Thyroid gland (tissue), 4 donors: Measurements from ENCODE around the gene BLVRB. TPM values are rescaled to one million over a fixed set of nuclear protein-coding genes. Genes with fewer than 3 reads are reported as not detected.
"Not testable (repeated sequence)": the region's sequence is repeated elsewhere in the genome, so short reads cannot be mapped to it uniquely, and the experiment has no call there.

ENCODE experiments used
- DNase-seq, 2 donors: peaks; one replicate each; pipeline ENCODE4 v3.0.0-alpha.2; 2019
- H3K27ac ChIP-seq, 3 donors: fragments of 200-600 bp; sonication (generic); 1 replicate in 2 of 3; 2 replicates in 1 of 3; pipeline ENCODE4 v1.5.1; 2016 to 2019; ENCODE audit warnings: mild to moderate bottlenecking in 1 of 3, moderate library complexity in 1 of 3
- H3K27me3 ChIP-seq: fragments of 200-600 bp; sonication (generic); one replicate; pipeline ENCODE4 v1.5.1; 2019
- H3K36me3 ChIP-seq, 2 donors: fragments of 200-600 bp; sonication (generic); one replicate each; pipeline ENCODE4 v1.5.1; 2016 to 2019
- H3K4me1 ChIP-seq, 2 donors: fragments of 200-600 bp; sonication (generic); one replicate each; pipeline ENCODE4 v1.5.1; 2017 to 2019
- H3K4me3 ChIP-seq, 3 donors: fragments of 200-600 bp; sonication (generic); replicated peaks in 1 of 3; 1 replicate in 2 of 3; 2 replicates in 1 of 3; pipeline ENCODE4 v1.5.1; 2016; ENCODE audit warnings: mild to moderate bottlenecking in 1 of 3
- H3K9me3 ChIP-seq: fragments of 200-600 bp; sonication (generic); one replicate; pipeline ENCODE4 v1.5.1; 2017
- POLR2A ChIP-seq, 2 donors: fragments of 450-650 bp; IDR thresholded peaks; one replicate each; pipeline ENCODE4 v1.6.1; 2017; ENCODE audit warnings: antibody characterized with exemption in 2 of 2, mild to moderate bottlenecking in 2 of 2, moderate library complexity in 1 of 2
- WGBS, 2 donors: methylation state at CpG; one replicate each; pipeline ENCODE4 v1.1.5; 2017; 5-methylcytosine and 5-hydroxymethylcytosine counted together
- intact Hi-C: fragments of 100-400 bp; cut with DNase I; formaldehyde crosslinking; loops from one replicate; pipeline ENCODE4 v1.15.1; 2023
- total RNA-seq, 4 donors: library from RNA; depleted of rRNA; stranded (reverse); fragments of >200 nt; gene quantifications; one replicate each; pipeline ENCODE4 v1.2.3, GENCODE V29; 2016
- TF ChIP-seq, protein P1 (sequence below), 6 experiments: fragments of 200-600 bp in 3 of 6; fragments of 450-650 bp in 3 of 6; sonication (generic) in 3 of 6; IDR thresholded peaks; one replicate each; pipeline ENCODE4 v1.5.1; 2016 to 2019; ENCODE audit warnings: antibody characterized with exemption in 6 of 6, mild to moderate bottlenecking in 2 of 6, inconsistent platforms in 1 of 6, moderate library complexity in 1 of 6

The BLVRB gene
- total RNA-seq, 4 donors from 2014 or later, result 111 to 238 (median 205) TPM

DNA sequence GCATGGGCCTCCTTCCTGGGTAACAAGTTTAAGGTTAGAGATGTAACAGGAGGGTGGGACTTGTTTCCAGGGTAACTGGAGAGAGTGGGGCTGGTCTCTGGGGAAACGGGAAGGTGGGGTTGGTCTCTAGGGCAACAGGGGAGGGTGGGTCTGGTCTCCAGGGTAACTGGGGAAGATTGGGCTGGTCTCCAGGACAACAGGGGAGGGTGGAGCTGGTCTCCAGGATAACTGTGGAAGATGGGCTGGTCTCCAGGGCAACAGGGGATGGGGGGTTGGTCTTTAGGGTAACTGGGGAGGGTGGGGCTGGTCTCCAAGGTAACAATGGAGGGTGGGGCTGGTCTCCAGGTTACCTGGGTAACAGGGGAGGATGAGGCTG lies 37.8 kb upstream of the BLVRB start:
- intact Hi-C loops, result no loop called here
- Histone ChIP-seq H3K4me1 (peaks cover 3 to 5% of the 10 kb centered on the region in 2 donors), H3K36me3 (no peaks in the 10 kb centered on the region), H3K9me3 (no peaks in the 10 kb centered on the region), H3K27me3 (no peaks in the 10 kb centered on the region), H3K27ac (no peak overlapping the region), H3K4me3 (no peak overlapping the region)
- WGBS, 2 donors, result 62 to 67% methylated on average over 1 of the region's 1 CpG
- DNase-seq, result no peak
- TF ChIP-seq, protein P1, sequence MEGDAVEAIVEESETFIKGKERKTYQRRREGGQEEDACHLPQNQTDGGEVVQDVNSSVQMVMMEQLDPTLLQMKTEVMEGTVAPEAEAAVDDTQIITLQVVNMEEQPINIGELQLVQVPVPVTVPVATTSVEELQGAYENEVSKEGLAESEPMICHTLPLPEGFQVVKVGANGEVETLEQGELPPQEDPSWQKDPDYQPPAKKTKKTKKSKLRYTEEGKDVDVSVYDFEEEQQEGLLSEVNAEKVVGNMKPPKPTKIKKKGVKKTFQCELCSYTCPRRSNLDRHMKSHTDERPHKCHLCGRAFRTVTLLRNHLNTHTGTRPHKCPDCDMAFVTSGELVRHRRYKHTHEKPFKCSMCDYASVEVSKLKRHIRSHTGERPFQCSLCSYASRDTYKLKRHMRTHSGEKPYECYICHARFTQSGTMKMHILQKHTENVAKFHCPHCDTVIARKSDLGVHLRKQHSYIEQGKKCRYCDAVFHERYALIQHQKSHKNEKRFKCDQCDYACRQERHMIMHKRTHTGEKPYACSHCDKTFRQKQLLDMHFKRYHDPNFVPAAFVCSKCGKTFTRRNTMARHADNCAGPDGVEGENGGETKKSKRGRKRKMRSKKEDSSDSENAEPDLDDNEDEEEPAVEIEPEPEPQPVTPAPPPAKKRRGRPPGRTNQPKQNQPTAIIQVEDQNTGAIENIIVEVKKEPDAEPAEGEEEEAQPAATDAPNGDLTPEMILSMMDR (IDR thresholded peaks at IDR 0.05), result no peak
- no peak for TF ChIP-seq POLR2A (IDR thresholded peaks at IDR 0.05)

DNA sequence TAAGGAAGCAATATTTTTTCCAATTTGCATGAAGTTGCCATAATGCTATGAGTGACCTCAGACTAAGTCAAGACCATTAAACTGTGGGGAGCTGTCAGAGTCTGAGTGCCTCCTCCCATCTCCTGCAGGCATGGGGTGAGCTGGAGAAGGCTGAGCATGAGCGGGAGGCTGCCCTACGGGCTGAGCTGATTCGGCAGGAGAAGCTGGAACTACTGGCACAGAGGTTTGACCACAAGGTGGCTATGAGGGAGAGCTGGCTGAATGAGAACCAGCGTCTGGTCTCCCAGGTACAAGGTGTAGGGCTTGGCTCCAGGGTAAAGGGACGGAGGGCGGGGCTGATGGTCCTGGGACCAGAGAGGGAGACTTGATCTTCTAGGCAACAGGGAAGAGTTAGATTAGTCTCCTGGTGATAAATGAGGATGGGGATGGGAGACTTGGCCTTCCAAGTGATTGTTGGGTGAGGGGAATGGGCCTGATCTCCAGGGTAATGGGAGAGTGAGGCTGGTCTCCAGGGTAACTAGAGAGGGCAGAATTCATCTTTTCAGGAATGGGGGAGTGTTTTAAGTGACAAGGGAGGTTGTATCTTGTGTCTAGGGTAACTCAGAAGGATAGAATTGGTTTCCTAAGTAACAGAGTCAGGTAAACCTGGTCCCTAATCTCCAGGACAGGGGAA lies 37.2 kb upstream of the BLVRB start:
- Histone ChIP-seq H3K4me3 (no peak overlapping the region), H3K4me1 (peaks cover 3 to 5% of the 10 kb centered on the region in 2 donors), H3K27me3 (no peaks in the 10 kb centered on the region), H3K9me3 (no peaks in the 10 kb centered on the region), H3K27ac (no peak overlapping the region), H3K36me3 (no peaks in the 10 kb centered on the region)
- 56 to 59% methylated on average over 6 of the region's 6 CpGs for WGBS, 2 donors
- TF ChIP-seq POLR2A (IDR thresholded peaks at IDR 0.05), result no peak
- TF ChIP-seq, protein P1 (IDR thresholded peaks at IDR 0.05), result peak in 2 of 6 experiments; percentile 15 to 19
- intact Hi-C loops, result no loop called here
- DNase-seq, result peak in 1 of 2 donors; percentile 15

DNA sequence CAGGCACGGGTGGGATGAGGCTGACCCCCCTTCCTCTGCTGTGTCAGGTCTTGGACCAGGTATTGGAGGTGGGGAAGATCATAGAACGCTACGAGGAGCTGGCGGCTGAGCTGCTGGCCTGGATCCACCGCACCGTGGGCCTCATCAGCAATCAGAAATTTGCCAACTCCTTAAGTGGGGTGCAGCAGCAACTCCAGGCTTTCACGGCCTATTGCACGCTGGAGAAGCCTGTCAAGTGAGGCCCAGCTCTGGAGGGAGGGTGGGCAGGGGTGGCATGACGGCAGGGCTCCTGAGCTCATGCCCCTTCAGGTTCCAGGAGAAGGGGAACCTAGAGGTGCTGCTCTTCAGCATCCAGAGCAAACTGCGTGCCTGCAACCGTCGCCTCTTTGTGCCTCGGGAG lies 36.5 kb upstream of the BLVRB start:
- WGBS, 2 donors, result 24 to 27% methylated on average over 4 to 12 of the region's 13 CpGs
- H3K4me1 ChIP-seq, result peaks cover 3 to 5% of the 10 kb centered on the region in 2 donors
- no peak overlapping the region for H3K27ac ChIP-seq
- H3K36me3 ChIP-seq, result no peaks in the 10 kb centered on the region
- no peaks in the 10 kb centered on the region for H3K27me3 ChIP-seq
- no peaks in the 10 kb centered on the region for H3K9me3 ChIP-seq
- no peak overlapping the region for H3K4me3 ChIP-seq
- DNase-seq, result peak; percentile 88 to 91
- TF ChIP-seq, protein P1 (IDR thresholded peaks at IDR 0.05), result no peak
- no peak for TF ChIP-seq POLR2A (IDR thresholded peaks at IDR 0.05)
- intact Hi-C loops, result no loop called here

DNA sequence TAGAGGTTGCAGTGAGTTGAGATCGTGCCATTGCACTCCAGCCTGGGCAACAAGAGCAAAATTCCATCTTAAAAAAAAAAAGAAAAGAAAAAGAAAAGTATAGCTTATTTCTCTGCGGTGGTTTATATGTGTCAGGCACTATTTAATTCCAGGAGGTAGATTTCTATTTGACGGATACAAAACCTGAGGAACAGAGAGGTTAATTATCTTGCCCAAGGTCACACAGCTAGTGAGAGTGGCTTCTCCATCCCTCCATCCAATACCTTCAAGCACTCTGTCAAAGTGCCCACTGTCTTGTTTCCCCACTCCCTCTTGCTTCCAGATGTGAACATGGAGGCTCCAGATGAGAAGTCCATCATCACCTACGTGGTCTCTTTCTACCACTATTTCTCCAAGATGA lies 36.1 kb upstream of the BLVRB start:
- Histone ChIP-seq H3K27ac (no peak overlapping the region), H3K36me3 (no peaks in the 10 kb centered on the region), H3K27me3 (no peaks in the 10 kb centered on the region), H3K4me1 (peaks cover 3 to 5% of the 10 kb centered on the region in 2 donors), H3K4me3 (no peak overlapping the region), H3K9me3 (no peaks in the 10 kb centered on the region)
- TF ChIP-seq POLR2A (IDR thresholded peaks at IDR 0.05), result no peak
- TF ChIP-seq, protein P1 (IDR thresholded peaks at IDR 0.05), result no peak
- intact Hi-C loops, result no loop called here
- DNase-seq, result no peak
- WGBS, 2 donors, result 69 to 76% methylated on average over 4 of the region's 4 CpGs

DNA sequence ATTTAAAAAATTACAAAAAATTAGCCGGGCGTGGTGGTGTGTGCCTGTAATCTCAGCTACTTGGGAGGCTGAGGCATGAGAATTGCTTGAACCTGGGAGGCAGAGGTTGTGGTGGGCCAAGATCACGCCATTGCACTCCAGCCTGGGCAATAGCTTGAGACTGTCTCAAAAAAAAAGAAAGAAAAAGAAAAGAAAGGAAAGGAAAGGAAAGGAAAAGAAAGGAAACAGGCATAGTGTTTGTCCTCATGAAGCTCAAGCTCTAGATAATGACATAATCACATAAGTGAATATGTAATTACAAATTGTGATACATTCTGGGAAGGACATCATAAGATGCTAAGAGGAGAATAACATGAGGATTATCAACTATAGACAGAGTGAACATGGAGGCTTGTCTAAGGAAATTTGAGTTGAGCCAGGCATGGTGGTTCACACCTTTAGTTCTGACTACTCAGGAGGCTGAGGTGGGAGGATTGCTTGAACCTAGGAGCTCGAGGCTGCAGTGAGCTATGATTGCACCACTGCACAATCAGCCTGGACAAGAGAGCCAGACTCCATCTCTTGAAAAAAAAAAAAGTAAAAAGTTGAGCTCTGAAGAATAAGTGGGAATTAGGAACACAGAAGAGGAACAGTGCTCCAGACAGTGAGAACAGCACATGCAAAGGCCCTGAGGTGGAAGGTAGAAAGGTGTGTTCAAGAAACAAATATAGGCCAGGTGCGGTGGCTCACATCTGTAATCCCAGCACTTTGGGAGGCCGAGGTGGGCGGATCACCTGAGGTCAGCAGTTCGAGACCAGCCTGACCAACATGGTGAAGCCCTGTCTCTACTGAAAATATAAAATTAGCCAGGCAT lies 35.4 kb upstream of the BLVRB start:
- intact Hi-C loops, H3K4me1 ChIP-seq, H3K9me3 ChIP-seq, H3K36me3 ChIP-seq, DNase-seq, H3K27ac ChIP-seq, H3K4me3 ChIP-seq, H3K27me3 ChIP-seq: not testable (repeated sequence)
- WGBS, 2 donors, result 89 to 90% methylated on average over 8 of the region's 8 CpGs
